ENCODE measurements around the gene TCF4.
A peak's percentile ranks its signal among the peaks of the same experiment; 100 is the strongest.

TCF4 gene

DNA sequence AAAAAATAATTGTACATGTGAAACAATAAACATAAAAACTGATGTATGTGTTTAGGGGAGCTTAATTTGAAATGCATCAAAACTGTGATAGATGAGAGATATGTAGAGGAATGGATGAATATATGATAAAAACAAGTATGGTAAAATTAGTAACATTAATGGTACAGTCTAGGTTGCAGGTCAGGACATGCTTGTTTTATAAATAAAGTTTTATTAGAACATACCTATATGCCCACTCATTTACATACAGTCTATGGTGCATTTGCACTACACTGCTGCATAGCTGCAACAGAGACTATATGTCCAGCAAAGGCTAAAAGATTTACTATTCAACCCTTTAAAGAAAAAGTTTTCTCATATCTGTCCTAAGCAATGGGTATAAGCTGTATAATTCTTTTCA lies 392.1 kb downstream of the TCF4 start:
- Histone ChIP-seq H3K27ac (ENCODE audit: low read depth, low read length) (no peak overlapping the region), H3K36me3 (ENCODE audit: insufficient read depth, low read length) (no peaks in the 10 kb centered on the region), H2AFZ (ENCODE audit: low read length, unreplicated experiment) (no peak overlapping the region), H3K4me1 (ENCODE audit: control insufficient read depth, insufficient read depth, low read length, unreplicated experiment) (no peaks in the 10 kb centered on the region), H3K79me2 (ENCODE audit: control insufficient read depth, insufficient read depth, low read length, unreplicated experiment) (no peaks in the 10 kb centered on the region), H3K4me3 (ENCODE audit: low read depth, low read length) (no peak overlapping the region), H3K27me3 (ENCODE audit: insufficient read depth, low read length) (no peaks in the 10 kb centered on the region)

DNA sequence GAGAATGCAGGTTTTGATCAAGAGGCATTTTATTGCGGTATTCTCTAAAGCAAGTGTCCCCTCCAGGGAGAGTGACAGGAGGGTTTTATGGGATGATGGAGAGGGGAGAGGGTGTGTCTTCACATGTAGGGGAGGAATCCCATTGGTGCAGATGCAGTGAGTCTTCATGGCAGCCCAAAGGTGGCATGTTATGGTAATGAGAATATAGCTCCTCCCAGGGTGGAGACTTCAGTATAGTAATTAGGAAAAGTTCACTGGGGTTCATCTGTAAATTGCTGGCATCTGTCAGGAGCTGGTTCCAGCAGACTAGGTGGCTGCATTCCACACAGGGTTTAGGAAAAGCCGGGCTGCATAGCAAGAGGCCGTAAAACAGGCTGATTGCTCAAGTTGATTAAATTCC lies 398.0 kb downstream of the TCF4 start:
- Histone ChIP-seq H3K27ac (ENCODE audit: low read depth, low read length) (no peak overlapping the region), H3K79me2 (ENCODE audit: control insufficient read depth, insufficient read depth, low read length, unreplicated experiment) (no peaks in the 10 kb centered on the region), H3K4me3 (ENCODE audit: low read depth, low read length) (no peak overlapping the region), H3K27me3 (ENCODE audit: insufficient read depth, low read length) (peaks cover 22% of the 10 kb centered on the region), H3K36me3 (ENCODE audit: insufficient read depth, low read length) (no peaks in the 10 kb centered on the region), H2AFZ (ENCODE audit: low read length, unreplicated experiment) (no peak overlapping the region), H3K4me1 (ENCODE audit: control insufficient read depth, insufficient read depth, low read length, unreplicated experiment) (no peaks in the 10 kb centered on the region)

DNA sequence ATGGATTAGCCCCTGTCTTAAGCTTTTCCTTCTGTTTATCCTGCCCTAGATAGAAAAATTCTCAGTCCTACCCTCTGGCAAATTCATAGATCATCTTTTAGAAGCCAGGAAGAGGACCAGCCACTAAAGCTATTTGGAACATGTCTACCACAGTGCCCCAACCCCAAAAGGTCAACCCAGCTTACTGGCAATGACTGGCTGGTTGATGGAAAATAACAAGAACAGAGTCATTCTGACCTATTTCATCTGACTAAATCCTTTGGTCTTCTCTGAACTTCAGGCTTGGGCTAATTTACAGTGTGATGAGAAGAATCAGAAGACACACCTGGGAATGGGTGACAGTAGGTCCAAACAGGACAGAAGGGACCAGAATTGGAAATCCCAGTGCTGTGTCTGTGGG lies 401.4 kb downstream of the TCF4 start:
- H3K4me3 ChIP-seq (ENCODE audit: low read depth, low read length): no peak overlapping the region
- no peaks in the 10 kb centered on the region for H3K36me3 ChIP-seq (ENCODE audit: insufficient read depth, low read length)
- H3K27me3 ChIP-seq (ENCODE audit: insufficient read depth, low read length): peaks cover 25% of the 10 kb centered on the region
- no peak overlapping the region for H3K27ac ChIP-seq (ENCODE audit: low read depth, low read length)
- no peak overlapping the region for H2AFZ ChIP-seq (ENCODE audit: low read length, unreplicated experiment)
- no peaks in the 10 kb centered on the region for H3K79me2 ChIP-seq (ENCODE audit: control insufficient read depth, insufficient read depth, low read length, unreplicated experiment)
- H3K4me1 ChIP-seq (ENCODE audit: control insufficient read depth, insufficient read depth, low read length, unreplicated experiment): no peaks in the 10 kb centered on the region

DNA sequence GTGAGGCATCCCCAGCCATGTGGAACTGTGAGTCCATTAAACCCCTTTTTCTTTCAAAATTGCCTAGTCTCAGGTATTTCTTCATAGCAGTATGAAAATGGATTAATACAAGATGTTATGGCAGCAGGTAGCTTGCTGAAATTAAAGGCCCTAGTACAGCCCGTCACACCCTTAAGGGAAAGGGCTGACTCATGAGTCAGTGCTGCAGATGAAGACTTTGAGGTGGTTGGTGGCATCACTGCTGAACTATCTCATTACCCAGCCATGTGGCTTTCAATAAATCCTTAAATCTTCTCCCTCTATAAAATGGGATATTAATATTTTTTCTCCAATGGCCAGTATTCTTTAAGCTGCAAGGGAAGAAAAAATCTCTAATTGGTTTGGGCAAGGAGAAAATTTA lies 402.6 kb downstream of the TCF4 start:
- peaks cover 25% of the 10 kb centered on the region for H3K27me3 ChIP-seq (ENCODE audit: insufficient read depth, low read length)
- H2AFZ ChIP-seq (ENCODE audit: low read length, unreplicated experiment): no peak overlapping the region
- no peaks in the 10 kb centered on the region for H3K4me1 ChIP-seq (ENCODE audit: control insufficient read depth, insufficient read depth, low read length, unreplicated experiment)

DNA sequence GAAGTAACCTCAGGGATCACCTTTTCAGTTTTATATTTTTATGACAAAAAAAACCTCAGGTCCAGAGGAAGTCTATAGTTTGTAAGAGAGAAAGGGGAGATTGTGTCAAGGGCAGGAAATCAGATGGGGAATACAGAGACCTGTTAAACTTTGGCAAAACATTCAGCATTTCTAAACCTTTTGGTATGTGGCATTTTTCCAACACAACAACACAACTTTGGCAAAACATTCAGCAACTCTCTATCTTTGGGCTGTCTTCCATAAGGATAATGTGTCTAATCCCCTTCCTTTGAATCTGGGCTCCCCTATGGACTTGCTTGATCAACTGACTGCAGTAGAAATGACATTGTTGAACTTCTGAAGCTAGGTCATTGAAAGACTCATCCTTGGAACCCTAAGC lies 408.2 kb downstream of the TCF4 start:
- H3K4me1 ChIP-seq (ENCODE audit: control insufficient read depth, insufficient read depth, low read length, unreplicated experiment): peaks cover 8% of the 10 kb centered on the region
- no peaks in the 10 kb centered on the region for H3K36me3 ChIP-seq (ENCODE audit: insufficient read depth, low read length)
- H2AFZ ChIP-seq (ENCODE audit: low read length, unreplicated experiment): peak overlapping the region; percentile 15
- peaks cover 4% of the 10 kb centered on the region; the same call in 1 of the 2 replicates for H3K27me3 ChIP-seq (ENCODE audit: insufficient read depth, low read length)
- no peaks in the 10 kb centered on the region for H3K79me2 ChIP-seq (ENCODE audit: control insufficient read depth, insufficient read depth, low read length, unreplicated experiment)
- H3K4me3 ChIP-seq (ENCODE audit: low read depth, low read length): no peak overlapping the region
- H3K27ac ChIP-seq (ENCODE audit: low read depth, low read length): no peak overlapping the region

More for the DNA sequence above, 402.6 kb downstream of the TCF4 start:
- no peak overlapping the region for H3K27ac ChIP-seq (ENCODE audit: low read depth, low read length)
- H3K4me3 ChIP-seq (ENCODE audit: low read depth, low read length): no peak overlapping the region
- no peaks in the 10 kb centered on the region for H3K36me3 ChIP-seq (ENCODE audit: insufficient read depth, low read length)
- no peaks in the 10 kb centered on the region for H3K79me2 ChIP-seq (ENCODE audit: control insufficient read depth, insufficient read depth, low read length, unreplicated experiment)

DNA sequence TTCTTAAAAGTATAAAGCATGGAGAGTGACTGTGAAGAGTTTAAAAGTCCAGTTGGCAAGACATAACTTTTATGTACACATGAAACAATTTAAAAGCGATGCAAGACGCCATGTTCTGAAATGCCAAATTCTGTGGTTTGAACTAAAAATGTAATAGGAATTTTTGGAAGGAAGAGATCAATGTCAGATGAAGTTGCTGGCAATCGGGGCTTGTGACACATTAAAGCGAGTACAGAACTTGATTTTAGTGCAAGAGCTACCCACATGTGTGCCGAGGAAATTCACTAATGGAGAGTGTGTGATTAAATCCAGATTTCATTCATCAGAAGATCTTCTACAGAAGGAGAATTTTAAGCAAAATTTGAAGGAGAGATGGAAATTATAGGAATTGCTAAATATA lies 408.6 kb downstream of the TCF4 start:
- peaks cover 8% of the 10 kb centered on the region for H3K4me1 ChIP-seq (ENCODE audit: control insufficient read depth, insufficient read depth, low read length, unreplicated experiment)
- H3K4me3 ChIP-seq (ENCODE audit: low read depth, low read length): no peak overlapping the region
- no peaks in the 10 kb centered on the region for H3K79me2 ChIP-seq (ENCODE audit: control insufficient read depth, insufficient read depth, low read length, unreplicated experiment)
- peaks cover 3% of the 10 kb centered on the region; the same call in 1 of the 2 replicates for H3K27me3 ChIP-seq (ENCODE audit: insufficient read depth, low read length)
- no peak overlapping the region for H3K27ac ChIP-seq (ENCODE audit: low read depth, low read length)
- peak overlapping the region; percentile 15 for H2AFZ ChIP-seq (ENCODE audit: low read length, unreplicated experiment)
- no peaks in the 10 kb centered on the region for H3K36me3 ChIP-seq (ENCODE audit: insufficient read depth, low read length)

DNA sequence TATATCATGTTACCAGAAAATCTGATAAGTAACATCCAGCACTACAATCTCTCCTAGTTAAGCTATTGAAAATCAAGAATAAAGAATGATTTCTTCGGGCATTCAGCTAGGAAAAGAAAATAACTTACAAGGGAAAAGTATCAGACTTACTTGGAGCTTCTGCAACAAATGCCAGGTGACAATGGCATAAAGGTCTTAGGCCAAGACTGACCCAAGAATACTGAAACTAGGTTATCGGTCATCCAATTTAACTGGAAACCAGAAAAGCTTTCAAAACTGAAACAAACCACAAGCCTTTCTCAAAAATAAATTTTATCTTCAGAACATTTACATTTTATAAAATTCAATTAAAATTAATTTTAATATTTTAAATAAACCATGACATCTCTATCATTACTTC lies 414.7 kb downstream of the TCF4 start:
- Histone ChIP-seq H2AFZ (ENCODE audit: low read length, unreplicated experiment) (no peak overlapping the region), H3K27me3 (ENCODE audit: insufficient read depth, low read length) (no peaks in the 10 kb centered on the region), H3K79me2 (ENCODE audit: control insufficient read depth, insufficient read depth, low read length, unreplicated experiment) (no peaks in the 10 kb centered on the region), H3K27ac (ENCODE audit: low read depth, low read length) (no peak overlapping the region), H3K4me1 (ENCODE audit: control insufficient read depth, insufficient read depth, low read length, unreplicated experiment) (no peaks in the 10 kb centered on the region), H3K36me3 (ENCODE audit: insufficient read depth, low read length) (no peaks in the 10 kb centered on the region), H3K4me3 (ENCODE audit: low read depth, low read length) (no peak overlapping the region)
